Naive thymus-derived CD8-positive, alpha-beta T cell (primary cell): ENCODE results near the gene SLC44A5. TPM values are rescaled to one million over a fixed set of nuclear protein-coding genes. Genes with fewer than 3 reads are reported as not detected.

Source experiments
- ATAC-seq, 2 donors: fragments of 150-1000 bp; cut with Tn5 transposase in 1 of 2; sonication (Bioruptor Pico), chemical (Tn5 transposase) in 1 of 2; 1 replicate in 1 of 2; 2 replicates in 1 of 2; pipeline ENCODE4 v1.10.0; 2021; ENCODE audit warnings: mild to moderate bottlenecking in 2 of 2, moderate library complexity in 2 of 2
- POLR2A ChIA-PET: fragments of 350-600 bp; sonication (Branson Sonifier 250); formaldehyde crosslinking; loops from one replicate; lab custom pipeline; 2021; ENCODE audit warnings: antibody characterized with exemption; lab: Charles Lee
- DNase-seq, 10 donors: peaks; one replicate each; pipeline versions ENCODE4 v3.0.0 to v3.0.0-alpha.2; 2020 to 2022
- H3K27ac Mint-ChIP-seq, 10 donors: one replicate each; pipeline ENCODE4 v1.8.0; 2020 to 2022; ENCODE audit warnings: mild to moderate bottlenecking in 10 of 10, mixed read lengths in 10 of 10, moderate library complexity in 4 of 10, inconsistent platforms in 1 of 10
- H3K27me3 Mint-ChIP-seq, 5 donors: one replicate each; pipeline ENCODE4 v1.8.0; 2021 to 2022; ENCODE audit warnings: mixed read lengths in 5 of 5
- H3K36me3 Mint-ChIP-seq, 3 donors: one replicate each; pipeline ENCODE4 v1.8.0; 2020 to 2022; ENCODE audit warnings: mixed read lengths in 3 of 3, mild to moderate bottlenecking in 2 of 3, inconsistent platforms in 1 of 3
- H3K4me1 Mint-ChIP-seq, 4 donors: one replicate each; pipeline ENCODE4 v1.8.0; 2021 to 2022; ENCODE audit warnings: mixed read lengths in 4 of 4
- H3K4me3 Mint-ChIP-seq, 10 donors: one replicate each; pipeline ENCODE4 v1.8.0; 2020 to 2022; ENCODE audit warnings: mild to moderate bottlenecking in 10 of 10, mixed read lengths in 10 of 10, moderate library complexity in 6 of 10, inconsistent platforms in 1 of 10
- H3K9me3 Mint-ChIP-seq, 9 donors: one replicate each; pipeline ENCODE4 v1.8.0; 2020 to 2022; ENCODE audit warnings: mixed read lengths in 9 of 9, mild to moderate bottlenecking in 3 of 9, inconsistent platforms in 1 of 9, moderate library complexity in 1 of 9
- polyA plus RNA-seq, 3 donors: library from polyadenylated mRNA; unstranded; fragments of 300-500 nt; fragmentation: Illumina TruSeq; gene quantifications; one replicate each; pipeline ENCODE4 v1.2.3, GENCODE V29; 2021
- total RNA-seq, 8 experiments: library from RNA in 2 of 8; stranded (reverse) in 2 of 8; gene quantifications; one replicate each; pipeline ENCODE4 v1.2.3 and lab custom pipeline; 2021 to 2026

SLC44A5 gene
- total and polyA plus RNA-seq, 5 experiments from 2014 or later: 0.71 to 4.4 (median 2.2) TPM; not detected in 1

- Mint-ChIP-seq H3K36me3 (no peaks in the 10 kb centered on the region), H3K4me1 (no peaks in the 10 kb centered on the region), H3K4me3 (no peak overlapping the region), H3K9me3 (peaks cover 0 to 21% (median 0%) of the 10 kb centered on the region in 9 donors), H3K27ac (no peak overlapping the region), H3K27me3 (peaks cover 0 to 2% (median 0%) of the 10 kb centered on the region in 5 donors)
- DNase-seq (no peak), ATAC-seq (no peak)
- POLR2A ChIA-PET: no interaction called here
Observed at GRCh38 chr1:75471252-75471651, 139.7 kb downstream of the SLC44A5 start.

- Mint-ChIP-seq H3K27me3 (peaks cover 0 to 4% (median 0%) of the 10 kb centered on the region in 5 donors), H3K4me3 (no peak overlapping the region), H3K4me1 (no peaks in the 10 kb centered on the region), H3K27ac (no peak overlapping the region), H3K36me3 (no peaks in the 10 kb centered on the region), H3K9me3 (peaks cover 0 to 21% (median 1%) of the 10 kb centered on the region in 9 donors)
- no peak for ATAC-seq
- DNase-seq: no peak
- POLR2A ChIA-PET: no interaction called here
Observed at GRCh38 chr1:75470448-75470847, 140.5 kb downstream of the SLC44A5 start.

GRCh38 chr1:75469586-75470173 lies 141.2 kb downstream of the SLC44A5 start:
- POLR2A ChIA-PET: no interaction called here
- Mint-ChIP-seq H3K9me3 (peaks cover 0 to 21% (median 2%) of the 10 kb centered on the region in 9 donors), H3K36me3 (no peaks in the 10 kb centered on the region), H3K27me3 (peaks cover 0 to 8% (median 0%) of the 10 kb centered on the region in 5 donors), H3K4me1 (no peaks in the 10 kb centered on the region), H3K4me3 (no peak overlapping the region), H3K27ac (no peak overlapping the region)
- ATAC-seq (no peak), DNase-seq (no peak)

GRCh38 chr1:75461808-75462325 lies 149.0 kb downstream of the SLC44A5 start:
- Mint-ChIP-seq H3K4me3 (no peak overlapping the region), H3K27me3 (peaks cover 0 to 11% (median 0%) of the 10 kb centered on the region in 5 donors)
- POLR2A ChIA-PET: no interaction called here

GRCh38 chr1:75449998-75450397 lies 160.9 kb downstream of the SLC44A5 start:
- peaks cover 0 to 18% (median 2%) of the 10 kb centered on the region in 5 donors for H3K27me3 Mint-ChIP-seq
- no peak overlapping the region for H3K27ac Mint-ChIP-seq
- POLR2A ChIA-PET: no interaction called here
- peaks cover 2 to 24% (median 12%) of the 10 kb centered on the region in 9 donors for H3K9me3 Mint-ChIP-seq
- DNase-seq (no peak), ATAC-seq (no peak)
- H3K36me3 Mint-ChIP-seq: peaks cover 0 to 7% (median 0%) of the 10 kb centered on the region in 3 donors
- H3K4me1 Mint-ChIP-seq: peaks cover 0 to 2% (median 0%) of the 10 kb centered on the region in 4 donors
- H3K4me3 Mint-ChIP-seq: no peak overlapping the region

More at GRCh38 chr1:75461808-75462325, 149.0 kb downstream of the SLC44A5 start:
- no peaks in the 10 kb centered on the region for H3K4me1 Mint-ChIP-seq
- DNase-seq: no peak
- no peak for ATAC-seq
- H3K27ac Mint-ChIP-seq: no peak overlapping the region
- peaks cover 0 to 17% (median 2%) of the 10 kb centered on the region in 9 donors for H3K9me3 Mint-ChIP-seq
- H3K36me3 Mint-ChIP-seq: no peaks in the 10 kb centered on the region

- peaks cover 0 to 2% (median 0%) of the 10 kb centered on the region in 4 donors for H3K4me1 Mint-ChIP-seq
- POLR2A ChIA-PET: no interaction called here
- peaks cover 0 to 15% (median 2%) of the 10 kb centered on the region in 5 donors for H3K27me3 Mint-ChIP-seq
- H3K9me3 Mint-ChIP-seq: peaks cover 0 to 5% (median 0%) of the 10 kb centered on the region in 9 donors
- ATAC-seq: no peak
- DNase-seq: no peak
- no peak overlapping the region for H3K27ac Mint-ChIP-seq
- no peak overlapping the region for H3K4me3 Mint-ChIP-seq
- no peaks in the 10 kb centered on the region for H3K36me3 Mint-ChIP-seq
Observed at GRCh38 chr1:75444220-75444619, 166.7 kb downstream of the SLC44A5 start.

- Mint-ChIP-seq H3K4me3 (no peak overlapping the region), H3K27me3 (peaks cover 0 to 8% (median 0%) of the 10 kb centered on the region in 5 donors), H3K27ac (no peak overlapping the region), H3K36me3 (no peaks in the 10 kb centered on the region), H3K9me3 (peaks cover 0 to 3% (median 0%) of the 10 kb centered on the region in 9 donors), H3K4me1 (no peaks in the 10 kb centered on the region)
- ATAC-seq (no peak), DNase-seq (no peak)
- POLR2A ChIA-PET: no interaction called here
Observed at GRCh38 chr1:75440274-75440673, 170.6 kb downstream of the SLC44A5 start.

GRCh38 chr1:75438355-75438754 lies 172.6 kb downstream of the SLC44A5 start:
- no peak overlapping the region for H3K4me3 Mint-ChIP-seq
- no peaks in the 10 kb centered on the region for H3K4me1 Mint-ChIP-seq

GRCh38 chr1:75431843-75432242 lies 179.1 kb downstream of the SLC44A5 start:
- no peak overlapping the region for H3K4me3 Mint-ChIP-seq
- ATAC-seq (no peak), DNase-seq (no peak)
- H3K4me1 Mint-ChIP-seq: no peaks in the 10 kb centered on the region
- no peaks in the 10 kb centered on the region for H3K36me3 Mint-ChIP-seq
- POLR2A ChIA-PET: no interaction called here
- peaks cover 0 to 4% (median 0%) of the 10 kb centered on the region in 5 donors for H3K27me3 Mint-ChIP-seq
- H3K9me3 Mint-ChIP-seq: no peaks in the 10 kb centered on the region
- no peak overlapping the region for H3K27ac Mint-ChIP-seq

More at GRCh38 chr1:75438355-75438754, 172.6 kb downstream of the SLC44A5 start:
- Mint-ChIP-seq H3K36me3 (no peaks in the 10 kb centered on the region), H3K27ac (no peak overlapping the region), H3K27me3 (peaks cover 0 to 8% (median 0%) of the 10 kb centered on the region in 5 donors), H3K9me3 (no peaks in the 10 kb centered on the region)
- ATAC-seq: no peak
- POLR2A ChIA-PET: no interaction called here
- no peak for DNase-seq

GRCh38 chr1:75430526-75430925 lies 180.4 kb downstream of the SLC44A5 start:
- Mint-ChIP-seq H3K36me3 (no peaks in the 10 kb centered on the region), H3K27me3 (peaks cover 0 to 4% (median 0%) of the 10 kb centered on the region in 5 donors), H3K27ac (no peak overlapping the region), H3K4me3 (no peak overlapping the region), H3K9me3 (no peaks in the 10 kb centered on the region), H3K4me1 (no peaks in the 10 kb centered on the region)
- POLR2A ChIA-PET: no interaction called here
- no peak for ATAC-seq
- no peak for DNase-seq

GRCh38 chr1:75426688-75427087 lies 184.2 kb downstream of the SLC44A5 start:
- Mint-ChIP-seq H3K36me3 (no peaks in the 10 kb centered on the region), H3K27me3 (peaks cover 0 to 3% (median 0%) of the 10 kb centered on the region in 5 donors), H3K4me1 (no peaks in the 10 kb centered on the region), H3K27ac (no peak overlapping the region), H3K9me3 (no peaks in the 10 kb centered on the region), H3K4me3 (no peak overlapping the region)
- ATAC-seq: no peak
- POLR2A ChIA-PET: no interaction called here
- DNase-seq: no peak

GRCh38 chr1:75425001-75425650 lies 185.8 kb downstream of the SLC44A5 start:
- no peak overlapping the region for H3K27ac Mint-ChIP-seq
- H3K4me3 Mint-ChIP-seq: no peak overlapping the region
- POLR2A ChIA-PET: no interaction called here
- no peaks in the 10 kb centered on the region for H3K4me1 Mint-ChIP-seq
- DNase-seq (no peak), ATAC-seq (no peak)
- H3K27me3 Mint-ChIP-seq: no peaks in the 10 kb centered on the region
- no peaks in the 10 kb centered on the region for H3K36me3 Mint-ChIP-seq
- no peaks in the 10 kb centered on the region for H3K9me3 Mint-ChIP-seq

GRCh38 chr1:75423616-75424015 lies 187.3 kb downstream of the SLC44A5 start:
- Mint-ChIP-seq H3K4me3 (no peak overlapping the region), H3K4me1 (no peaks in the 10 kb centered on the region), H3K9me3 (no peaks in the 10 kb centered on the region), H3K27me3 (peaks cover 0 to 2% (median 0%) of the 10 kb centered on the region in 5 donors), H3K27ac (no peak overlapping the region), H3K36me3 (no peaks in the 10 kb centered on the region)
- DNase-seq: no peak
- POLR2A ChIA-PET: no interaction called here
- no peak for ATAC-seq
